ENCODE measurements around the gene SPTB. TPM values are rescaled to one million over a fixed set of nuclear protein-coding genes. Genes with fewer than 3 reads are reported as not detected.

Gene SPTB
- total and polyA plus RNA-seq, 2 experiments from 2014 or later = 1.1 to 1.7 TPM

DNA sequence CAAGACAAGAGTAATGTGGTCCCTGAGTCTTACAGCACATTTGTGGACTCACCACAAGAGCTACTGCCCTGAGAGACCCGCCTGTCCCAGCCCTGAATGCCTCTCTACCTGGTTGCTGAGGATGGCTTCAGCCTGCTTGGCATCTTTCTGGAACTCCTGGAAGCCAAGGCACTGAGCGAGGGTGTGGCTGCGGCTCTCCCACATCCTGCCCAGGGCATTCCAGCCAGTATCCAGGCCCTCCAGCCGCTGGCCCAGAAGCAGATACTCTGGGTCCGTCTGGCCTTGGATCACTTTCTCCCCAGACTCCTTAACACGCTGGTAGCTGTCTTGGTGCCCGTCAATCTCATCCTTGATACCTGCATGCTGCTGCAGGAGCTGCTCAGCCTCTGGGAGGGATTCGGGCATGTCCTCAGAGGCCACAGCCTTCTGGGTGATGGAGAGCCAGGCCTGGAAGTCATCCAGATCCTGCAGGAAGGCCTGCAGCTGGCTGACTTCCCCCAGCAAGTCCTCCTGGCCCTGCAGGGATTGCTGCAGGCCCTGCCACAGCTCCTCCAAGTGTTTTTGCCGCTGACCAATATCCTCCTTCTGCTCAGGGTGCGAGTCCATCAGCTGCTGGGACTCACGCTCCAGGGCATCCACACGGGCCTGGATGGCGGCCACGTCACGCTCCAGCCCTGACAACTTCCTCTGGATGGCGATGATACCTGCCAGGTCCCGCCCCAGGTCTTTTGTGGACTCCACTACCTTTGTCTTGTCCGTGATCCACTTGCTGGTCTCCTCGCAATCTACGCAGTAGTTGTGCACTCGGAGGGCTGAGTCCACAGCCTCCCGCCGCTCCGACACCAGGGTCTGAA is 93.2 kb downstream of the SPTB start:
- no peaks in the 10 kb centered on the region for H3K79me2 ChIP-seq
- H3K27ac ChIP-seq = no peak overlapping the region
- H4K20me1 ChIP-seq (ENCODE audit: insufficient read depth, poor library complexity, severe bottlenecking) = no peaks in the 10 kb centered on the region
- 95% methylated on average over 24 of the region's 24 CpGs for WGBS (ENCODE audit: low lambda C conversion rate, missing lambda C conversion rate)
- no peaks in the 10 kb centered on the region for H3K36me3 ChIP-seq (replicated peaks; ENCODE audit: insufficient read depth, low read depth)
- H3K4me1 ChIP-seq (ENCODE audit: insufficient read depth) = no peaks in the 10 kb centered on the region
- H3K27me3 ChIP-seq = no peaks in the 10 kb centered on the region
- H3K4me2 ChIP-seq = no peak overlapping the region
- no peaks in the 10 kb centered on the region for H3K9me2 ChIP-seq (replicated peaks; ENCODE audit: insufficient read depth)
- TF ChIP-seq EZH2phosphoT487 (IDR thresholded peaks at IDR 0.05; ENCODE audit: low read depth, severe bottlenecking, unreplicated experiment) (no peak), EZH2 (IDR thresholded peaks at IDR 0.05; ENCODE audit: borderline replicate concordance) (no peak)
- TF ChIP-seq, protein P1, sequence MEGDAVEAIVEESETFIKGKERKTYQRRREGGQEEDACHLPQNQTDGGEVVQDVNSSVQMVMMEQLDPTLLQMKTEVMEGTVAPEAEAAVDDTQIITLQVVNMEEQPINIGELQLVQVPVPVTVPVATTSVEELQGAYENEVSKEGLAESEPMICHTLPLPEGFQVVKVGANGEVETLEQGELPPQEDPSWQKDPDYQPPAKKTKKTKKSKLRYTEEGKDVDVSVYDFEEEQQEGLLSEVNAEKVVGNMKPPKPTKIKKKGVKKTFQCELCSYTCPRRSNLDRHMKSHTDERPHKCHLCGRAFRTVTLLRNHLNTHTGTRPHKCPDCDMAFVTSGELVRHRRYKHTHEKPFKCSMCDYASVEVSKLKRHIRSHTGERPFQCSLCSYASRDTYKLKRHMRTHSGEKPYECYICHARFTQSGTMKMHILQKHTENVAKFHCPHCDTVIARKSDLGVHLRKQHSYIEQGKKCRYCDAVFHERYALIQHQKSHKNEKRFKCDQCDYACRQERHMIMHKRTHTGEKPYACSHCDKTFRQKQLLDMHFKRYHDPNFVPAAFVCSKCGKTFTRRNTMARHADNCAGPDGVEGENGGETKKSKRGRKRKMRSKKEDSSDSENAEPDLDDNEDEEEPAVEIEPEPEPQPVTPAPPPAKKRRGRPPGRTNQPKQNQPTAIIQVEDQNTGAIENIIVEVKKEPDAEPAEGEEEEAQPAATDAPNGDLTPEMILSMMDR (IDR thresholded peaks at IDR 0.05; ENCODE audit: poor library complexity) = no peak
- DNase-seq (ENCODE audit: low spot score) = no peak
- H3K4me3 ChIP-seq = no peak overlapping the region
- no peak overlapping the region for H2AFZ ChIP-seq
- H3K9me3 ChIP-seq (ENCODE audit: low read depth) = no peaks in the 10 kb centered on the region

DNA sequence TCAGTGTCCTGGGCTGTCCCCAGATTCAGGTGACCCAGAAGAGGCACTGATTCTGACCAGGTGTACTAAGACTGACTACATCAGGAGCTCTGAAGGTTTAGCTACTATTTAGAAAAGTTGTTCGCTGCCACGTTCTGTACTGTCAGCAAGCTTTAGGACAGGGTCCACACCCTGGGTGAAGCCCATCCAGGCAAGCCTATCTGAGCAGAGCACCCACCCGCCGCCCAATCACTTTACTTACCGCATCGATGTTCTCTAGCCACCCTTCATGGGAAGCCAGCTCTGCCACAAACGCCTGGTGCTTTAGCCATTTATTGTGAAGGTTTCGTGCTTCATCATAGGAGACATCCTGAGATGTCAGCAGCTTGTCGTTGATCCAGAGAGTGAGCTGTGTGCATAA is 95.7 kb downstream of the SPTB start:
- Histone ChIP-seq H3K4me3 (no peak overlapping the region), H3K79me2 (no peaks in the 10 kb centered on the region), H2AFZ (no peak overlapping the region), H3K9me3 (ENCODE audit: low read depth) (no peaks in the 10 kb centered on the region), H3K4me1 (ENCODE audit: insufficient read depth) (no peaks in the 10 kb centered on the region), H3K36me3 (replicated peaks; ENCODE audit: insufficient read depth, low read depth) (no peaks in the 10 kb centered on the region), H4K20me1 (ENCODE audit: insufficient read depth, poor library complexity, severe bottlenecking) (no peaks in the 10 kb centered on the region), H3K4me2 (no peak overlapping the region), H3K9me2 (replicated peaks; ENCODE audit: insufficient read depth) (no peaks in the 10 kb centered on the region), H3K27ac (no peak overlapping the region), H3K27me3 (no peaks in the 10 kb centered on the region)
- TF ChIP-seq EZH2phosphoT487 (IDR thresholded peaks at IDR 0.05; ENCODE audit: low read depth, severe bottlenecking, unreplicated experiment) = no peak
- TF ChIP-seq, protein P1 (IDR thresholded peaks at IDR 0.05; ENCODE audit: poor library complexity) = no peak
- no peak for TF ChIP-seq EZH2 (IDR thresholded peaks at IDR 0.05; ENCODE audit: borderline replicate concordance)
- 97% methylated on average over 9 of the region's 9 CpGs for WGBS (ENCODE audit: low lambda C conversion rate, missing lambda C conversion rate)
- no peak for DNase-seq (ENCODE audit: low spot score)

DNA sequence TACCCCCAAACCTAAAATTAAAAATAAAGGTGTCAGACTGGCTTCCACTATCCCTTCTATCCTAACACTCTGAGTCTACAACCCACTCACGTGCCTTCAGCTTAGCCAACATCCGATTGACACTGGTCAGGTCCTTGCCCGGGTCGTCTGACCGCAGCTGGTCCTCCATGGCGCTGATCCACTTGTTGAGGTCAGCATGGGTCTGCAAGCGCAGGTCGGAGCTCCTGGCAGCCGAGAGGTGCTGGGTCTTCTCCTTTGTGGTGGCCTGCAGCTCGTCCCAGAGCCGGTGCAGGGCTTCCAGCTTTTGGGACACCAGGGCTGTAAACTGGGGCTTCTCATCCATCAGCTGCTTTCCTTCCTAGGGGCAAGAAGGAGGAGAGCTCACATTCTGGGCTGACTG is 97.5 kb downstream of the SPTB start:
- no peak overlapping the region for H3K4me2 ChIP-seq
- no peaks in the 10 kb centered on the region for H3K27me3 ChIP-seq
- DNase-seq (ENCODE audit: low spot score) = no peak
- H3K9me3 ChIP-seq (ENCODE audit: low read depth) = no peaks in the 10 kb centered on the region
- no peak overlapping the region for H3K4me3 ChIP-seq
- H3K79me2 ChIP-seq = no peaks in the 10 kb centered on the region
- H4K20me1 ChIP-seq (ENCODE audit: insufficient read depth, poor library complexity, severe bottlenecking) = no peaks in the 10 kb centered on the region
- H3K9me2 ChIP-seq (replicated peaks; ENCODE audit: insufficient read depth) = no peaks in the 10 kb centered on the region
- TF ChIP-seq EZH2phosphoT487 (IDR thresholded peaks at IDR 0.05; ENCODE audit: low read depth, severe bottlenecking, unreplicated experiment) = no peak
- TF ChIP-seq EZH2 (IDR thresholded peaks at IDR 0.05; ENCODE audit: borderline replicate concordance) = no peak
- TF ChIP-seq, protein P1 (IDR thresholded peaks at IDR 0.05; ENCODE audit: poor library complexity) = no peak
- H3K4me1 ChIP-seq (ENCODE audit: insufficient read depth) = no peaks in the 10 kb centered on the region
- no peaks in the 10 kb centered on the region for H3K36me3 ChIP-seq (replicated peaks; ENCODE audit: insufficient read depth, low read depth)
- H2AFZ ChIP-seq = no peak overlapping the region
- WGBS (ENCODE audit: low lambda C conversion rate, missing lambda C conversion rate) = 95% methylated on average over 11 of the region's 11 CpGs
- H3K27ac ChIP-seq = no peak overlapping the region

Data from hepatocyte (in vitro differentiated cells).